Measurements from ENCODE around the gene BTRC.

The BTRC gene

DNA sequence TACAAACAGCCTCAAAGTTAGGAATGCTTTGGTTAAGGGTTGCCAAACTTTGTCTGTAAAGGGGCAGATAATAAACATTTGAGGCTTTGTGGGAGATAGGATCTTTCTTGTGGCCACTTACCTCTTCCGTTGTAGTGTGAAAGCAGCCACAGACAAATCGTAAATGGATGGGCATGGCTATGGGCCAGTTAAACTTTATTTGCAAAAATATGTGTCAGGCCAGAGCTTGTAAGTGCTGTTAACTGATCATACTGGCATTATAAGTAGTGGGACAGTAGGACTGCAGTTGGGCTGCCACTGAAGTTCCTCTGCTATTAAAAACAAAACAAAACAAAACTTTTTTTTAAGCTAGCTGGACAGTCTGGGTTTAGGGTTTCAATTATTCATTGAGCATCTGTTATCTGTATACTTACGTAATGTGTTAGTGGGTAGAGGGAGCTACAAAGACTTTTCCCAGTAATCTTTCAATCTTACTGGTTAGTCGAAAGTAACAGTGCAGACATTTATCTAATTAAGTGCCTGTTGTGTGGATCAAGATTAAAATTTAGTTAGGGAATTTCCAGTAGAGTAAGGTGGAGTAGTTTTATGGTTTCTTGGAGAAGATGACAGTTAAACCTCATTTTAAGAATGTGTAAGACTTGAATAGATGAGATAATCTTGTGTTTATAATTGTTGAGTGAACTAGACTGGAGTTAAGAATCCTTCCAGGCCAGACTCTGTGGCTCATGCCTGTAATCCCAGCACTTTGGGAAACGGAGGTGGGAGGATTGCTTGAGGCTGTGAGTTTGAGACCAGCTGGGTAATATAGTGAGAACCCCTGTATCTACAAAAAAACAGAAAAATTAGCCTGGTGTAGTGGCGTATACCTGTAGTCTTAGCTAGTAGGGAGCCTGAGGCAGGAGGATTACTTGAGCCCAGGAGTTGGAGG is 100.1 kb downstream of the BTRC start:
- Histone ChIP-seq H3K4me3 (ENCODE audit: extremely low read depth, insufficient read depth, low read length, poor library complexity, severe bottlenecking) (no peak overlapping the region), H3K9me3 (ENCODE audit: control insufficient read depth, low read length) (no peaks in the 10 kb centered on the region), H3K36me3 (ENCODE audit: control insufficient read depth, insufficient read depth, low read length) (no peaks in the 10 kb centered on the region), H3K4me1 (ENCODE audit: control insufficient read depth, insufficient read depth, low read length, poor library complexity, severe bottlenecking) (peaks cover 12% of the 10 kb centered on the region), H3K27ac (ENCODE audit: low read depth, low read length, severe bottlenecking) (no peak overlapping the region)
- WGBS, 2 experiments (ENCODE audit: insufficient coverage in 2 of 2), result 88 to 96% methylated on average over 3 to 4 of the region's 6 CpGs

DNA sequence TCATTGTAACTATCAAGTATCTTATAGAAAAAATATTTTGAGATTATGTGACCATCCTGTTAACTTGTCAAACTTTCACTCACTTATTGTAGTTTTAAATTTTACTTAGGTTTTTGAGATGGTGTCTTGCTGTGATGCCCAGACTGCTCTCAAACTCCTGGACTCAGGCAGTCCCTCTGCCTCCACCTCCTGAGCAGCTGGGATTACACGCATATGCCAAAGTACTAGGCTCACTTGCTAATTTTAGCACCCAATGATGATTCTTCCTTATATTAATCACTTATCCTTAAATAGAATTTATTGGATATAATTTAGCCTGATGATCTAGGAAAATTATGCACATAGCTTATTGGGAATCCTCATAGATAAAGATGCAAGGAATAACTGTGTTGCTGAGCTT is 104.9 kb downstream of the BTRC start:
- H3K27ac ChIP-seq (ENCODE audit: low read depth, low read length, severe bottlenecking), result no peak overlapping the region
- WGBS, 2 experiments (ENCODE audit: insufficient coverage in 2 of 2), result 60% methylated on average over 1 of the region's 1 CpG; no CpG with 5 or more reads in 1 of the 2 experiments
- H3K4me1 ChIP-seq (ENCODE audit: control insufficient read depth, insufficient read depth, low read length, poor library complexity, severe bottlenecking), result no peaks in the 10 kb centered on the region

DNA sequence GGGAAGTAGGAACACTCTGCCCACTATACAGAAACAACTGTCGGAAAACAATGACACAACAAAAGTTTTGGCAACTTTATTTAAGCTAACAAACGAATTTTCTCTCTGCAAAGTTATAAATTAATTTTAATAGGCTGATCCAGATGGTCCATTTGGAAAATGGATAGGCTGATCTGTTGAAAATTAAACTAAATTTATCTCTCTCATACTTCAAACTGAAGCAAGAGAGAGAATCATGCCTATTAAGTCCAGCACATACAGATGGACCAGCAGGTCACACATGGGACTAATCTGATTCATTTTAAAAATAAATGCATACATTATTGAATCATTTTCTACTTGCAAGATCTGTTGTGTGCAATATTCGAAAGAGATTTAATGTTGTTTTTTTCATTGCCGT is 110.1 kb downstream of the BTRC start:
- no peak overlapping the region for H3K27ac ChIP-seq (ENCODE audit: low read depth, low read length, severe bottlenecking)
- H3K4me3 ChIP-seq (ENCODE audit: extremely low read depth, insufficient read depth, low read length, poor library complexity, severe bottlenecking), result no peak overlapping the region
- peaks cover 8% of the 10 kb centered on the region for H3K4me1 ChIP-seq (ENCODE audit: control insufficient read depth, insufficient read depth, low read length, poor library complexity, severe bottlenecking)
- no peaks in the 10 kb centered on the region for H3K9me3 ChIP-seq (ENCODE audit: control insufficient read depth, low read length)
- no peaks in the 10 kb centered on the region for H3K36me3 ChIP-seq (ENCODE audit: control insufficient read depth, insufficient read depth, low read length)
- no CpG with 5 or more reads among the region's 4 CpGs for WGBS, 2 experiments (ENCODE audit: insufficient coverage in 2 of 2)

More for the DNA sequence above, 104.9 kb downstream of the BTRC start:
- Histone ChIP-seq H3K4me3 (ENCODE audit: extremely low read depth, insufficient read depth, low read length, poor library complexity, severe bottlenecking) (no peak overlapping the region), H3K9me3 (ENCODE audit: control insufficient read depth, low read length) (no peaks in the 10 kb centered on the region), H3K36me3 (ENCODE audit: control insufficient read depth, insufficient read depth, low read length) (no peaks in the 10 kb centered on the region)

DNA sequence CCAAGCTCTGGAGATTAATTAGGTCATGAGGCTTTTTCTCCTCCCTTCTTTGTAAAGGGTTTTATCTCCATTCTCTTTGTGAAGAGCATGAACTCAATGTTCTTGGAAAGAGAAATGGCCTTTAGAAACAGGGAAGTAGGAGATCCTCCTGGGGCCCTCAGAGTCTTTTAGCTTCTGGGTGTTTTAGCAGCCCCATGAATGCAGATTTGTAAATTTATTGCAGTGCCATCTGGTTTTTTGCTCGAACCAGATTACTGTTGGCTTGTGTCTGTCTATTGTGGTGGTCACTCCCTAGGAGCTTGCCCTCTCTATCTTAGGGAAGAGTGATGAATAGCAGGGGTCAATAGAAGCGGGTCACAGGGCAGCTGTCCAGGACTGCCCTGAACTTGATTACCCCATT is 110.6 kb downstream of the BTRC start:
- H3K4me1 ChIP-seq (ENCODE audit: control insufficient read depth, insufficient read depth, low read length, poor library complexity, severe bottlenecking), result peaks cover 8% of the 10 kb centered on the region
- H3K9me3 ChIP-seq (ENCODE audit: control insufficient read depth, low read length), result no peaks in the 10 kb centered on the region
- H3K27ac ChIP-seq (ENCODE audit: low read depth, low read length, severe bottlenecking), result no peak overlapping the region
- H3K4me3 ChIP-seq (ENCODE audit: extremely low read depth, insufficient read depth, low read length, poor library complexity, severe bottlenecking), result no peak overlapping the region
- WGBS, 2 experiments (ENCODE audit: insufficient coverage in 2 of 2), result 78 to 86% methylated on average over 1 of the region's 2 CpGs
- H3K36me3 ChIP-seq (ENCODE audit: control insufficient read depth, insufficient read depth, low read length), result no peaks in the 10 kb centered on the region

DNA sequence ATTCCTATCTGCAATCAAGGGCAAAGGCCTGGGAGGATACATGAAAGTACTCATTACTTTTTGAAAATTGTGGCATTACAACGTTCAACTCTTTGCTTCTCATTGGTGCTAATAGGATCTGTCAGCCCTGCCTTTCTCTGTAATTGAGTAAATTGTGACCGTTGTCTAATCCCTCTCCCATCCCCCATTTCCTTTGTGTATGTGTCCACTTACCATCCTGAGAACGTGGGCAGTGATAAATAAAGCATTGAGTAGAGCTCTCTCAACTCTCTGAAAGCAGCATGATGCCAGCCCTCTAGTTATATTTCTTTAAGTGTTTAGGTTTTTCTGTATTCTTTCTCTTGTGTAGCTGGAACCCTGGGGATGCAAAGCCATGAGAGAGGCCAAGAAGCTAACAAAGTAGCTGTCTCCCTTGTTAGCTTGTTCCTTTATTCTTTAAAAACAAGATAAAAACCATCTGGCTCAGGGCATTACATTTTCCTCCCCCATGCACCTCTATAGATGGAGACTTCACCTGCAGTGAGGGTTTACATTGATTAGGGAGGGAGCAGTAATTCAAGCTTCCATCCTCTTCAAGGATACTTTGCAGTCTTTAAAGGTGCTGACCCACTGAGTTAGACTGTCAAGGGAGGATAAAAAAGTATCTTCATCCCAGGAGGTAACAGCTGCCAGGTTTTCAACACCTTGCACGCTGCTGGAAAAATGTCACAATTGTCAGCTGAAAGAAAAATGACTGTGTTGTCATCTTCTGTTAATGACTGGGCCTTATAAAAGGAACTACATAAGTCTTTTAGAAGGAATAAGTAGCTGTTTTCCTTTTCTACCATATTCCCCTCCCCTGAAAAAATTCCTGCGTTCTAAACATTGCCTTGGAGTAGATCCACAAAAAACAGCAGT is 112.3 kb downstream of the BTRC start:
- H3K9me3 ChIP-seq (ENCODE audit: control insufficient read depth, low read length), result no peaks in the 10 kb centered on the region
- no peaks in the 10 kb centered on the region for H3K36me3 ChIP-seq (ENCODE audit: control insufficient read depth, insufficient read depth, low read length)
- H3K4me1 ChIP-seq (ENCODE audit: control insufficient read depth, insufficient read depth, low read length, poor library complexity, severe bottlenecking), result peaks cover 8% of the 10 kb centered on the region
- WGBS, 2 experiments (ENCODE audit: insufficient coverage in 2 of 2), result 48 to 89% methylated on average over 1 to 2 of the region's 5 CpGs
- H3K27ac ChIP-seq (ENCODE audit: low read depth, low read length, severe bottlenecking), result no peak overlapping the region
- no peak overlapping the region for H3K4me3 ChIP-seq (ENCODE audit: extremely low read depth, insufficient read depth, low read length, poor library complexity, severe bottlenecking)

DNA sequence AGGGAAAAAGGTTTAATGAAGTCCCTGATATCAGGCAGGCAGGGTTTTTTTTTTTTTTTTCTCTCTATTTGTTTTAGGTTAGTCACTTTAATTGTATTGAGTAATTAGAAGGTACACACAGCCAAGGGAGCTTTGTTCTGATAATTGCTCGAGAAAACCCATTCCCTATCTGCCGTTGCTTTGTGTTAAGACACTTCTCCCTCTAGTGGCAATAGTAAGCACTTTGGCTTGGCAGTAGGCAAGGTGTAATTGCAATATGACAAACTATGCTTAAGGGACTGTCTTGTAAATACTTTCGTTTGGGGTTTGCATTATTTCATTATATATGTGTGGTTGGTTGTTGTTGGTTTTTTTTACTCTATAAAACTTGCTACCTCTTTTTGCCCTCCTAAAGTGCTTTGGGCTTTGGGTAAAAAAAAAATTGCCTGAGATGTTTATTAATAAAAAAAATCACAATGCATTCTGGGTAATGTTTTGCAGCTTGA is 113.4 kb downstream of the BTRC start:
- Histone ChIP-seq H3K27ac (ENCODE audit: low read depth, low read length, severe bottlenecking) (no peak overlapping the region), H3K4me3 (ENCODE audit: extremely low read depth, insufficient read depth, low read length, poor library complexity, severe bottlenecking) (no peak overlapping the region), H3K4me1 (ENCODE audit: control insufficient read depth, insufficient read depth, low read length, poor library complexity, severe bottlenecking) (peaks cover 8% of the 10 kb centered on the region), H3K36me3 (ENCODE audit: control insufficient read depth, insufficient read depth, low read length) (no peaks in the 10 kb centered on the region), H3K9me3 (ENCODE audit: control insufficient read depth, low read length) (no peaks in the 10 kb centered on the region)
- no CpG with 5 or more reads among the region's 3 CpGs for WGBS, 2 experiments (ENCODE audit: insufficient coverage in 2 of 2)

DNA sequence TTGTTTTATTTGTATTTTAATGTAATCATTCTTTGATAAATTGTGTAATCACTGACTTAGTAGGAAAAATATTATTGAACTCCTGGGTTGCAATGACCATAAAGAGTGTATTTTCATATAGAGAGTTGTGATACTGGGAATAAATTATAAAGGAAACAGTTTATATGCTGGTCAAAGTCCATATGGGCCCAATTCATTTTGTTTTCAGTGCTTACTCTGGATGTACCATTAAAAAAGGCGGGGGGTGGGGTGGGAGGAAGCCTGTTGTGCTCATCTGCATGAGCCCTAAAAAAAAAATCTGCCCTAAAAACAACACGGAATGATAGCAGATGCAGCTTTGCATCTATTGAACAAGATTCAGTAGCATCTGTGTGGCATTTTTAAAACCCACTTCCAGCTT is 114.2 kb downstream of the BTRC start:
- Histone ChIP-seq H3K4me3 (ENCODE audit: extremely low read depth, insufficient read depth, low read length, poor library complexity, severe bottlenecking) (no peak overlapping the region), H3K36me3 (ENCODE audit: control insufficient read depth, insufficient read depth, low read length) (no peaks in the 10 kb centered on the region), H3K4me1 (ENCODE audit: control insufficient read depth, insufficient read depth, low read length, poor library complexity, severe bottlenecking) (peaks cover 8% of the 10 kb centered on the region), H3K9me3 (ENCODE audit: control insufficient read depth, low read length) (no peaks in the 10 kb centered on the region), H3K27ac (ENCODE audit: low read depth, low read length, severe bottlenecking) (no peak overlapping the region)
- 100% methylated on average over 1 of the region's 2 CpGs; no CpG with 5 or more reads in 1 of the 2 experiments for WGBS, 2 experiments (ENCODE audit: insufficient coverage in 2 of 2)

DNA sequence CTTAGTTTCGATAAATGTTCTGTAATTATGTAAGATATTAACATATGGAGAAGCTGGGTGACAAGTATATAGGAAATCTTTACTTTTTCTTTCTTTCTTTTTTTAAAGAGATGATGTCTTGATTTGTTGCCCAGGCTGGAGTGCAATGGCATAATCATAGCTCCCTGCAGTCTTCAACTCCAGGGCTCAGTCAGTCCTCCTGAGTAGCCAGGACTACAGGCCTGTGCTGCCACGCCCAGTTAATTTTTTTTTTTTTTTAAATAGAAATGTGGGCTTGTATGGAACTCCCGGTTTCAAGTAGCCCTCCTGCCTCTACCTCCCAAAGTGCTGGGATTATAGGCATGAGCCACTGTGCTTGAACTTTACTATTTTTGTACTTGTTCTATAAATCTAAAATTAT is 122.4 kb downstream of the BTRC start:
- no peaks in the 10 kb centered on the region for H3K9me3 ChIP-seq (ENCODE audit: control insufficient read depth, low read length)
- no peak overlapping the region for H3K27ac ChIP-seq (ENCODE audit: low read depth, low read length, severe bottlenecking)
- no CpG with 5 or more reads among the region's 3 CpGs for WGBS, 2 experiments (ENCODE audit: insufficient coverage in 2 of 2)
- no peaks in the 10 kb centered on the region for H3K4me1 ChIP-seq (ENCODE audit: control insufficient read depth, insufficient read depth, low read length, poor library complexity, severe bottlenecking)
- no peak overlapping the region for H3K4me3 ChIP-seq (ENCODE audit: extremely low read depth, insufficient read depth, low read length, poor library complexity, severe bottlenecking)
- H3K36me3 ChIP-seq (ENCODE audit: control insufficient read depth, insufficient read depth, low read length), result peaks cover 4% of the 10 kb centered on the region

DNA sequence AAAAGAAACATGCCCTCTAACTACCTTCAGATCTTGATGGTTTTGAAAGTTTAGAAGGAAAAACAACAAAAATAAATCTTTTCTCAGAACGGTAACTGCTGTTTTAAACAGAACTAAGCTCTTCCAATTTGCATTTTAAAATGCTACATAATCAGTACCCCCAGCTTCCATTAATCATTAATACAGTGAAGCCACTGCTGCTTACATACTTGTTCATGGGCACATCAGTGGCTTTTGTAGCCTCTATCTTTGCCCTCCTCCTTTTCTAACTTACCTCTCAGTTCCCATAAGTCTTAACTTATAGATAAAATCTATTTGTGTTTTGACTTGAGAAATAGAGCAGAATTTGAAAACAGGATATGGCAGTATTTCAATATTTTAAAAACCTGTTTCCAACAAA is 125.0 kb downstream of the BTRC start:
- Histone ChIP-seq H3K36me3 (ENCODE audit: control insufficient read depth, insufficient read depth, low read length) (peaks cover 4% of the 10 kb centered on the region), H3K4me1 (ENCODE audit: control insufficient read depth, insufficient read depth, low read length, poor library complexity, severe bottlenecking) (no peaks in the 10 kb centered on the region), H3K9me3 (ENCODE audit: control insufficient read depth, low read length) (no peaks in the 10 kb centered on the region), H3K4me3 (ENCODE audit: extremely low read depth, insufficient read depth, low read length, poor library complexity, severe bottlenecking) (no peak overlapping the region), H3K27ac (ENCODE audit: low read depth, low read length, severe bottlenecking) (no peak overlapping the region)
- WGBS, 2 experiments (ENCODE audit: insufficient coverage in 2 of 2), result 83 to 100% methylated on average over 1 of the region's 1 CpG

DNA sequence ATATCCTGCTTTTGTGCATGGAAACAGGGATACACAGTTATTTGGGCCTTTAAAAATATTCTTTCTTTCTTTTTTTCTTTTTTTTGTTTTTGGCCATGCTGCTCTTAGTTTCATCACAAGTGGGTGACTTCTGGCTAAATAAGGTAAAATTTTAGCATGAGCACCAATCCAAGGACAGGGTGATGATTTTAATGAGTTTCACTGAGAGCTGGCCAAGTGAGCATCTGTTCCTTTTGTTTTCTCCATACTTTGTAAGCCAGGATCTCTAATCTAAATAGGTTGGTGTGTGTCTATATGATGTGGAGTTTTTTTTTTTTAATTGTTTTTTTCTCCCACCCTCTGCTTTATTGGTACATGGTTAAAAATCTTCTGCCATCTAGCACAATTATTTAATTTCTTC is 127.3 kb downstream of the BTRC start:
- H3K27ac ChIP-seq (ENCODE audit: low read depth, low read length, severe bottlenecking), result no peak overlapping the region
- no peaks in the 10 kb centered on the region for H3K9me3 ChIP-seq (ENCODE audit: control insufficient read depth, low read length)
- H3K36me3 ChIP-seq (ENCODE audit: control insufficient read depth, insufficient read depth, low read length), result peaks cover 4% of the 10 kb centered on the region
- H3K4me1 ChIP-seq (ENCODE audit: control insufficient read depth, insufficient read depth, low read length, poor library complexity, severe bottlenecking), result no peaks in the 10 kb centered on the region
- H3K4me3 ChIP-seq (ENCODE audit: extremely low read depth, insufficient read depth, low read length, poor library complexity, severe bottlenecking), result no peak overlapping the region

All from mesodermal cell (in vitro differentiated cells).